ENCODE measurements around the gene ANGPTL7. TPM values are rescaled to one million over a fixed set of nuclear protein-coding genes. Genes with fewer than 3 reads are reported as not detected.

The ANGPTL7 gene
- total RNA-seq, 2 donors from 2014 or later: 19.4 to 37.0 TPM

DNA sequence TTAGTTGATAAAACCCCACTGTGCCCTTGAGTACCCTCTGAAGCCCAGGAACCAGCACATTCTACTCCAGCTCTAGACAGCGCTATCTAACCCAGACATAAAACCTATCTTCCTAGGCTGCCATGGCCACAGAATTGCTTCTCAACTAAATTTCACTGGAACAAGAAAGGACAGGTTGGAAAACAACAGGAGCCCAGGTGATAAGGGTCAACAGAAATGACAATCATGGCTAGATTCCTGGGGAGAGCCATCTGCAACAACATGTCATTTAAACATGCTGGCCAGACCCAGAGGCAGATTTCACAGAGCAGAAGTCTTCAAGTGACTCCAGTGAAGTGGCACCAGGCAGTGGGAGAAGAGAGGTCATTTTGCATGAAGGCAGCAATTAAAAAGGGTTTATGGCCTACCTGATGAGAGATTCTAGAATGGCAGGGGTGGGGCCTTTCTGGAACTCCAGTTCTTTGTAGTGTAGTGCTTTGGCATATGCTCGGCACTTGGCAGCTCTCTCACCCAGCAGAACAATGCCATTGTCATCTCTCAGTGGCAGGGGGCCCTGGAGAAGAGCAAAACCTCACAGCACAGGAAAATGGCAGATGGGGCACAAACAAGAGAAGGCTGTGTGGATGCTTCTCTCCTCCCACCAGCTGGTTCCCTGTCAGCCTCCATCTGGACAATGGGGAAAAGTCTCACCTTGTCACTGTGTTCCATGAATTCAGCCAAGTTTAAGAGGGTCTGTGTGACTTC lies 9.9 kb downstream of the ANGPTL7 start:
- TF ChIP-seq, protein P1, sequence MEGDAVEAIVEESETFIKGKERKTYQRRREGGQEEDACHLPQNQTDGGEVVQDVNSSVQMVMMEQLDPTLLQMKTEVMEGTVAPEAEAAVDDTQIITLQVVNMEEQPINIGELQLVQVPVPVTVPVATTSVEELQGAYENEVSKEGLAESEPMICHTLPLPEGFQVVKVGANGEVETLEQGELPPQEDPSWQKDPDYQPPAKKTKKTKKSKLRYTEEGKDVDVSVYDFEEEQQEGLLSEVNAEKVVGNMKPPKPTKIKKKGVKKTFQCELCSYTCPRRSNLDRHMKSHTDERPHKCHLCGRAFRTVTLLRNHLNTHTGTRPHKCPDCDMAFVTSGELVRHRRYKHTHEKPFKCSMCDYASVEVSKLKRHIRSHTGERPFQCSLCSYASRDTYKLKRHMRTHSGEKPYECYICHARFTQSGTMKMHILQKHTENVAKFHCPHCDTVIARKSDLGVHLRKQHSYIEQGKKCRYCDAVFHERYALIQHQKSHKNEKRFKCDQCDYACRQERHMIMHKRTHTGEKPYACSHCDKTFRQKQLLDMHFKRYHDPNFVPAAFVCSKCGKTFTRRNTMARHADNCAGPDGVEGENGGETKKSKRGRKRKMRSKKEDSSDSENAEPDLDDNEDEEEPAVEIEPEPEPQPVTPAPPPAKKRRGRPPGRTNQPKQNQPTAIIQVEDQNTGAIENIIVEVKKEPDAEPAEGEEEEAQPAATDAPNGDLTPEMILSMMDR (IDR thresholded peaks at IDR 0.05): no peak
- H3K27me3 ChIP-seq (replicated peaks; ENCODE audit: insufficient read depth): no peaks in the 10 kb centered on the region
- H3K4me1 ChIP-seq (ENCODE audit: control insufficient read depth in 1 of 2, low read depth in 2 of 2): no peaks in the 10 kb centered on the region
- DNase-seq (ENCODE audit: low spot score): no peak
- H3K9me3 ChIP-seq: no peaks in the 10 kb centered on the region
- no peak overlapping the region for H3K4me3 ChIP-seq
- H3K27ac ChIP-seq: no peak overlapping the region
- no peak for ATAC-seq (ENCODE audit: insufficient number of reproducible peaks, low FRiP score, low read depth)
- peaks cover 48% of the 10 kb centered on the region for H3K36me3 ChIP-seq

DNA sequence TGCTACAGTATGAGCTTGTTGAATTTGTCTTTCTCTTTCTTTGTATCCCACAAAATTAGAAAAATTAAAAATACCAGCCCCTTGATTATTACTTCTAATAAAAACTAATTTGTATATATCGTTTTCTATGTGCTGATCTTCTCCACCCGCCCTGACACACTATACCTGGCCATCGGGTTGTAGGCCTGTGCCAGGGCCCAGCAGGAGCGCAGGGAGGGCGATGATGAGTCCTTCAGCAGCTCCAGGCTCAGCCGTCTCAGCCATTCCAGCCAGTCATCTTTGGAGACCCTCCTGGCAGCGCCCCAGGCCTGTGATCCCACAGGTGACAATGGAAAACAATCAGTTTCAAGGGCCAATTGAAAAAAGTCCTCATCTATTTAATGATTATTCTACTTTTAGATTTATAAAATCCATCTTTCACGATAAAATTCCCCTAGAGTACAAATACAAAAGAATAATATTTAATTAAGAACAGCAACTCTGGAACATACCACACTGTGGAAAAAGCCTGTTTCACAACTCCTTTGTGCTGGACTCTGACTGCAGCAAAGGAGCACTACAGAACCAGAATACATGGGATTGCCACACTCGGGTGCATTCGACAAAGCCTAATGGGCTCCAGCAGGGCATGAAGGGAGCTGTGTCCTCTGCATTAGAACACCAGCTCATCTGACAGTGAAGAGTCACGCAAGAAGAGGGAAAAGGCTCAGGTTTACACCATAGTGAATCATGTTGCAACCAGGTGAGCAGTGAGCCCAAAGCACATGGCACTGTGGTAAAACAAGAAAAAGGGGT lies 15.4 kb downstream of the ANGPTL7 start:
- Histone ChIP-seq H3K36me3 (peaks cover 22% of the 10 kb centered on the region), H3K9me3 (no peaks in the 10 kb centered on the region), H3K4me3 (no peak overlapping the region), H3K27me3 (replicated peaks; ENCODE audit: insufficient read depth) (no peaks in the 10 kb centered on the region), H3K4me1 (ENCODE audit: control insufficient read depth in 1 of 2, low read depth in 2 of 2) (peaks cover 4 to 25% of the 10 kb centered on the region in 2 donors), H3K27ac (peak overlapping the region in 1 of 2 donors; percentile 46)
- TF ChIP-seq, protein P1 (IDR thresholded peaks at IDR 0.05): no peak
- DNase-seq (ENCODE audit: low spot score) (no peak), ATAC-seq (ENCODE audit: insufficient number of reproducible peaks, low FRiP score, low read depth) (no peak)

DNA sequence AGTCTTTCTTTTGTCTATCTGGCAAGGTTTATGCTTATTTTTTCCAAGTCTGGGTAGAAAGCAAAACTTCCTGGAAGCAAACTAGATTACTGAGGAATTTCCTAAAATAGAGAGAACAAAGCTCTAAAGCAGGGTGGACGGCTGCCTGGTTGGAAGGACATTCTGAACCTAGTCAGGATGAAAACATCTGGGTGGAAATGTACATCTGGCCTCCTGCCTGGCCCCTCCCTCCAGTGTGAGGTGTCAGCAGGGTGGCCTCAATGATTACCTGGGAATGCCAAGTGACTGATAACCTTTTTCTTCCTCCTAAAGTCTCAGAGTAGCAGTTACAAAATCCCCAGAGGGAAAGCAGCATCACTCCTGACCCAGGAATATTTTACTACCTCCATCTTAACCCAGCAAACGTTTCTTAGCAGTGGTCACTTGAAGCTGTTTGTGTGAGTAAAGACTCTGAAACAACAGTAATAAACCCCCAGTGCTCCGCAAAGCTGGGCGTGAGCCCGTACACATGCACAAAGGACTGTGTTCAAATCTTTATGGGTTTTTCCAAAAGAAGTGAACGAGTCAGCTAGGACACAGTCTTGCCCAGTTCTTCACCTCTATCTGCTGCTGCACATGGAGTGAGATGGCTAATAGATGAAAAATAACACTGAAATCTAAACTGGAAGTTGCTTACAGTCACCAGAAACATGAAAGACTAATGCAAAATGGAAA lies 18.9 kb downstream of the ANGPTL7 start:
- Histone ChIP-seq H3K27me3 (replicated peaks; ENCODE audit: insufficient read depth) (no peaks in the 10 kb centered on the region), H3K4me3 (no peak overlapping the region), H3K4me1 (ENCODE audit: control insufficient read depth in 1 of 2, low read depth in 2 of 2) (peaks cover 4 to 25% of the 10 kb centered on the region in 2 donors), H3K36me3 (peaks cover 43% of the 10 kb centered on the region), H3K9me3 (no peaks in the 10 kb centered on the region), H3K27ac (peak overlapping the region; percentile 74 to 85)
- ATAC-seq (ENCODE audit: insufficient number of reproducible peaks, low FRiP score, low read depth): peak; percentile 74
- DNase-seq (ENCODE audit: low spot score): peak; percentile 30
- TF ChIP-seq, protein P1 (IDR thresholded peaks at IDR 0.05): no peak

DNA sequence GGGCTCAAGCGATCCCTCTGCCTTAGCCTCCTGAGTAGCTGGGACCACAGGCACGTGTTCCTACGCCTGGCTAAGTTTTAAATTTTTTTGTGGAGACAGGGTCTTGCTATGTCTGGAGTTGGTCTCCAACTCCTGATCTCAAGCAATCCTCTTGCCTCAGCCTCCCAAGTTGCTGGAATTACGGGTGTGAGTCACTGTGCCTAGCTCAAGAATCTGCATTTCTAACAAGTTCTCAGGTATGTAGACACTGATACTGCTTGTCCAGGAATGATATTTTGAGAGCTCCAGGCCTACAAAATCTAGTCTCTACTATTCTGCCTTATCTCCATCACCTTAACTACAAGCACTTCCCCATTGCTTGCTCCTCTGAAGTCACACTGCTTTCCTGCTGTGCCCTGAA lies 22.3 kb downstream of the ANGPTL7 start:
- Histone ChIP-seq H3K27me3 (replicated peaks; ENCODE audit: insufficient read depth) (no peaks in the 10 kb centered on the region), H3K36me3 (peaks cover 42% of the 10 kb centered on the region), H3K9me3 (no peaks in the 10 kb centered on the region), H3K27ac (no peak overlapping the region), H3K4me1 (ENCODE audit: control insufficient read depth in 1 of 2, low read depth in 2 of 2) (peaks cover 0 to 31% of the 10 kb centered on the region in 2 donors), H3K4me3 (no peak overlapping the region)
- TF ChIP-seq, protein P1 (IDR thresholded peaks at IDR 0.05): no peak
- DNase-seq (ENCODE audit: low spot score) (no peak), ATAC-seq (ENCODE audit: insufficient number of reproducible peaks, low FRiP score, low read depth) (no peak)

Data from thoracic aorta (tissue), 2 donors.